NCI-H1436 treated with DMSO at 0.1 percent for 48 hours (cell line): Measurements from ENCODE around the gene PADI6.

ENCODE experiments used
- DNase-seq: peaks from one replicate; lab custom pipeline; 2025; lab: John Stamatoyannopoulos, UW

PADI6 gene

DNA sequence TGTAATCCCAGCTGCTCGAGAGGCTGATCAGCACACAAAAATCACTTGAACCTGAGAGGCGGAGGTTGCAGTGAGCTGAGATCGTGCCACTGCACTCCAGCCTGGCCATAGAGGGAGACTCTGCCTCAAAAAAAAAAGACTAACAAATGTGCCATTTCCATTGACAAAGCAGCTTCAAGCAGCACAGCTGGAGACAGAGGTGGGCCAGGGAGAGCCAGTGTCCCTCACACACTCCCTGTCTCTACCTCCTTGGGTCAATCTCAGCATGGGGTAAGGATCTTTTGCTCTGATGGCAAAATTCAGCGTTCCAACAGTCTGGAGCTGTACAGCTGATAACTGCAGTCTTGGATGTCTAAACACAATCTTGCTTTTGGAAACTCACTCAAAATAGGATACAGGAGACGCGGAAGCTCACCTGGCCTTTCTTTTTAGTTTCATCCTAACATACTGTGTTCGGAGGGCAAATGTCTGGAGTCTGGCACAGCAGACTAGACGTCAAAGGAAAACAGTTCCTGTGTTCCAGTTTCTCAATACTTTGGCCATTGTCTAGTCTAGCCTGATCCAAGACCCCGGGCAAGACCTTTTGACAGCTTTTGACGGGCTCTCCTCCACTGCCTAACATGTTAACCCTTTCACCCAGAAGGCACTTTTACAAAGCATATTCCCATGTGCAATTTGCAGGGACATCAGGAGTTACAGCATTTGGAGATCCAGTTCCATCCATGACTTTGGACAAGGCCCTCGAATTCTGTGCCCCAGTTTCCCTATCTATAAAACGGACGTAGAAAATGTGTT is 64.6 kb downstream of the PADI6 start:
- no peak for DNase-seq

DNA sequence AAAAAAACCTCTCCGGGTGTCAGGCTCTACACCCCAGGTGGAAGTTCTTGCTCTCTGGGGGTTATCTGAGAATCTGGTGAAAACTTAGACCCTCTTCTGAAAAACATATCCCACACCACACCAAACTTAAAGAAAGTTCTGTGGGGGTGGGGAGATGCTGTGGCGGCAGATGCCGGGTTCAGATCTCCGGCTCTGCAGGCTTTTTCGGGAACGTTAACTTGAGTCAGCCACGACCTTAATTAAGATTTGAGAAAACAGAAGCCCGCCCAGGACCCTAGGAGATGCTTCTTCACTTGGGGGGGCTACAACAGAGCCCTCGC is 65.2 kb downstream of the PADI6 start:
- no peak for DNase-seq

DNA sequence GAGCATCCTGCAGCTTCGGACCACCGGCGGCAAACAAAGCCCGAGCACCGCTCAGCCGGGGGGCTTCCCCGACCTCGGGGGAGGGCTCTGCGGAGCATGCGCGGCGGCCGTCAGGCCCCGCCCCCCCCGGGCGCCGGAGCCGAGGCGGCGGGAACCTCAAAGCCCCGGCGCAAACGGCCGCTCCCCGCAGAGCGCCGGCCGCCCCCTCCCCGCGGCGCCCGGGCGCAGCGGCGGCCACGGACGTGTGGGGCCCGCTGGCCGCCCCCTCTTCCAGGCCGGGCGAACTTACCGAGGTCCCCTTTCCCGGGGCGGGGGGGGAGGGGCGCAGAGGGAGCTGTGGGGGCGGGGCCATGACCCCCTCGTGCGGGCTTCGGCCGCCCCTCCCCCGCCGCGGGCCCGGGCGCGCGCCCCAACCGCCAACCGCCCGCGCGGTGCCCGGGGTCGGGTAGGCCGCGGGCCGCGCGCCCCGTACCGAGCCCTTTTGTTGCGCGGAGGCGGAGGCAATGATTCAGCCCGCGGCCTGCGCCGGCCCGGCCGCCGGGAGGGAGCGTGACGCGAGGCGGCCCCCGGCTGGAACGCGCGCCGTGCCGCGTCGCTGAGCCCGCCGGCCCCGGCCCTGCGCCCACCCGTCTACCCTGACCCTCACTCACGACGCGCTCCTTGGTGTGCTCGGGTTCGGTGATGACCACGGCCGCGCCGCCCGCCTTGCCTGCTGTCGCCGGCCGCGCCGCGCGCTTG is 65.8 kb downstream of the PADI6 start:
- DNase-seq, result no peak

DNA sequence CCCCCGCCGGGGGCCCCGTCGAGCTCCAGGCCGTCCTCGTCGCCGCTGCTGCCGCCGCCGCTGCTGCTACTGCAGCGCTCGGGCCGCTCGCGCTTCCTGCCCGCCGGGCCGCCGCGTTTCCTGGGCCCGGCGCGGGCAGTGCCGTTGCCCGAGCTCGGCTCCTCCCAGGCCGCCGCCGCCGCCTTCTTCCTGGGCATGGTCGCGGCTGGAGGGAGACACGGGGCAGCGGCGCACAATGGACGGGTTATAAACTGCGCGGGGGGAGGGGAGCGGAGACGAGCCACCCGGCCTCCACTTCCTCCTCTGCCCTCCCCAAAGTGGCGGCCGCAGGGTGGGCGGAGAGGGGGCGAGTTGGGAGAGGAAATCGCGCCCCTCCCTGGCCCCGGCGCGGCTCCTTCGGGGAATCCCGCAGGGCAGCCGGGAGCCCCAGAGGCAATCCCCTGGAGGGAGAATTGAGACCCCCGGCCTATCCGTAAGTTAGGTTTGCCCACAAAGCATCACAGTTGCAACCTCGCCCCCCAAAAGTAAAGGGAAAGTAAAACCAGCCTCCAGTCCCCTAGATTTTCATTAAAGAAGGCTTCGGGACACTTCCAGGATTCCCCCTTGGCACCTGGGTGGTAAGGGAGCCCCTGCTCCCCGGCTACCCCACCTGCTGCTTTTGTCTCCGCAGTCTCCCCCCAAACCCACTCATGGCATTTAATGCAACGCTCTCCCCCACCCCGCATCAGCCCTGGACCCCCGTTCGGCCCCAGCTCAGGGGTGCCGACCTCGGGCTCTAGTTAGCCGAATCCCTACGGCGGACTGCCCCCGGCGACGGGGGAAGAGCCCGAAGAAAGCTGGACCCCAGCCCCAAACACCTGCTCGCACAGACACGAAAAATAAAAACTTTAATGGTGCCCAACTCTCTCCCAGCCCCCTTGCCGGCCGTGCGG is 66.6 kb downstream of the PADI6 start:
- no peak for DNase-seq

GRCh38 chr1:17439250-17440073 is 67.5 kb downstream of the PADI6 start, which contains the start of gene RCC2:
Gene RCC2 (minus strand): TSS chr1:17439677. CDS start chr1:17438514, 1,163 bp downstream.
- DNase-seq, result no peak

GRCh38 chr1:17440074-17440826 is 68.3 kb downstream of the PADI6 start:
- no peak for DNase-seq

- no peak for DNase-seq
These were observed 68.8 kb downstream of the PADI6 start for GRCh38 chr1:17440827-17441168.

- no peak for DNase-seq
These were observed 69.4 kb downstream of the PADI6 start for GRCh38 chr1:17441265-17441992.

DNA sequence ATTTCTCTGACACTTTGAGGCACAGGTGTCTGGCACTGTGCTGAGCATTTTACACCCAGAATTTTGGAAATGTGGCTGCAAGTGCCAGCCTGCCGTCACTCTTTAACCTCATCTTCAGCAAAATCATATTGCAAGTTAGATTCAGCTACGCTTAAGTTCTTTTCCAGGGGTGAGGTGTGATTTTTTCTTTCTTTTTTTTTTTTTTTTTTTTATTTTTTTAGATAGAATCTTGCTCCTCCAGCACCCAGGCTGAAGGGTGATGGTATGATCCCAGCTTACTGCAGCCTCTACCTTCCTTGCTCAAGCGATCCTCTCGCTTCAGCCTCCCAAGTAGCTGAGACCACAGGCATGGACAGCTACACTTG is 70.0 kb downstream of the PADI6 start:
- no peak for DNase-seq

DNA sequence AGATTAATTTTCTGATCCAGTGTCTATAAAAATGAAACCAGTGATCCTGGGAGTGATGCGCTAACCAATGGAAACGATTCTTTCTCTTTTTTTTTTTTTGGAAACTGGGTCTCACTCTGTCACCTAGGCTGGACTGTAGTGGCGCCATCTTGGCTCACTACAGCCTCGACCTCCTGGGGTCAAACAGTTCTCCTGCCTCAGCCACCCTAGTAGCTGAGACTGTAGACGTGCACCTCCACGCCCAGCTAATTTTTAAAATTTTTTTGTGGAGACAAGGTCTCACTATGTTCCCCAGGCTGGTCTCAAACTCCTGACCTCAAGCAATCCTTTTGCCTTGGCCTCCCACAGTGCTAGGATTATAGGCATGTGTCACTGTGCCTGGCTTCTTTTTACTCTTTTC is 70.8 kb downstream of the PADI6 start:
- no peak for DNase-seq

DNA sequence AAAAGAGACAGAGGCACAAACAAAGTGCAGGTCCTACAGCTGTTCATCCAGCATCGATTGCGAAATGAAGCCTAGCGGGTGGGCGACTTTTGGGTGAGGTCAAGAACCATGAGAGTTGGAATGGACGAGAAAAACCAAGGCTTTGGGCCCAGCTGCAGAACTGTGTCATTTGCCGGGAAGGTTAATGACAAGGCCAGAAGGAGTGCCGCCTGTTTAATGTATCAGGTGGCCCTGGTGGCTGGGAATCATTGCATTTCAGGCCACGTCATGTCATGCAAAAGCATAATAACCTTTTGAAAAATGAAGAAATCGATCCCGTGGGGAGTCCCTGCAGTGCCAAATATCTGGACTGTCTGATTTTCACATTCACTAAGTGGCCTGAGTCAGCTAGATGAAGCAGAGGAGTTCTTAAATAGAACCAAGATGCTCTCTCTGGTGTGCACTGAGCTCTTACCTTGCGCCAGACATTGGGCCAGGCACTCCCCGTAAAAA is 75.6 kb downstream of the PADI6 start:
- DNase-seq, result no peak
